Right forelimb (tissue), 1 donor: ENCODE measurements around the gene ARFGEF3.
"Not testable (repeated sequence)": the region's sequence is repeated elsewhere in the genome, so short reads cannot be mapped to it uniquely, and the experiment has no call there.

Experiments used
- DNase-seq: peaks from one replicate; pipeline ENCODE4 v3.0.0-alpha.2; 2018

The ARFGEF3 gene

GRCh38 chr6:138278326-138278725, 116.6 kb downstream of the ARFGEF3 start:
- no peak for DNase-seq

- no peak for DNase-seq
These were observed 124.1 kb downstream of the ARFGEF3 start for GRCh38 chr6:138285800-138286199.

GRCh38 chr6:138286698-138287097, 125.0 kb downstream of the ARFGEF3 start:
- DNase-seq = no peak

- no peak for DNase-seq
These were observed 125.6 kb downstream of the ARFGEF3 start for GRCh38 chr6:138287144-138287955.

- not testable (repeated sequence) for DNase-seq
These were observed 126.8 kb downstream of the ARFGEF3 start for GRCh38 chr6:138288428-138289085.

GRCh38 chr6:138289739-138290138, 128.0 kb downstream of the ARFGEF3 start:
- DNase-seq = no peak

- DNase-seq = no peak
These were observed 128.8 kb downstream of the ARFGEF3 start for GRCh38 chr6:138290423-138290962.

- no peak for DNase-seq
These were observed 129.5 kb downstream of the ARFGEF3 start for GRCh38 chr6:138291036-138291848.

- no peak for DNase-seq
These were observed 130.1 kb downstream of the ARFGEF3 start for GRCh38 chr6:138291849-138292181.

GRCh38 chr6:138292482-138292881, 130.7 kb downstream of the ARFGEF3 start:
- no peak for DNase-seq

- no peak for DNase-seq
These were observed 132.0 kb downstream of the ARFGEF3 start for GRCh38 chr6:138293428-138294395.

- no peak for DNase-seq
These were observed 134.6 kb downstream of the ARFGEF3 start for GRCh38 chr6:138296381-138296780.

GRCh38 chr6:138296786-138297185, 135.0 kb downstream of the ARFGEF3 start:
- DNase-seq = no peak

- no peak for DNase-seq
These were observed 136.1 kb downstream of the ARFGEF3 start for GRCh38 chr6:138297761-138298298.

GRCh38 chr6:138300469-138300868, 138.7 kb downstream of the ARFGEF3 start:
- DNase-seq = no peak

- DNase-seq = no peak
These were observed 140.8 kb downstream of the ARFGEF3 start for GRCh38 chr6:138302554-138302953.

- no peak for DNase-seq
These were observed 145.6 kb downstream of the ARFGEF3 start for GRCh38 chr6:138307352-138307751.

GRCh38 chr6:138307816-138308730, 146.3 kb downstream of the ARFGEF3 start:
- DNase-seq = no peak

- no peak for DNase-seq
These were observed 147.0 kb downstream of the ARFGEF3 start for GRCh38 chr6:138308731-138309110.

GRCh38 chr6:138309695-138310094, 148.0 kb downstream of the ARFGEF3 start:
- DNase-seq = no peak

GRCh38 chr6:138310294-138310693, 148.6 kb downstream of the ARFGEF3 start:
- no peak for DNase-seq
